K562 (cell line): Measurements from ENCODE around the gene SOCS7. TPM values are rescaled to one million over a fixed set of nuclear protein-coding genes. Genes with fewer than 3 reads are reported as not detected.

Experiments
- ATAC-seq: fragments of 200-7000 bp; cut with Tn5 transposase; 3 replicates; pipeline ENCODE4 v1.9.1; 2020; ENCODE audit warnings: moderate library complexity
- BruUV-seq: library from RNA; stranded (reverse); fragments of 400-500 nt; replicated peaks from 2 replicates; lab custom pipeline; 2021; lab: Mats Ljungman, UMichigan
- CTCF ChIA-PET: fragments of 300-600 bp; formaldehyde crosslinking; extraction: SDS; loops from one replicate; lab custom pipeline; 2021; ENCODE audit warnings: low intra/inter-chr PET ratio; lab: Yijun Ruan, JAX
- POLR2A ChIA-PET: fragments of 300-600, 350-650 bp; sonication (Branson Sonifier 250); formaldehyde crosslinking; extraction: SDS; loops from one replicate; lab custom pipeline; 2021; ENCODE audit warnings: antibody characterized with exemption, inconsistent platforms; lab: Yijun Ruan, JAX
- DNase-seq, 4 experiments: peaks; one replicate each; pipeline versions ENCODE4 v3.0.0 to v3.0.0-alpha.2; 2011 to 2018; ENCODE audit warnings: low spot score in 3 of 4, mixed read lengths in 3 of 4; ENCODE audit errors: extremely low read depth in 1 of 4
- FAIRE-seq: peaks from 2 replicates; lab custom pipeline; 2011; peaks lifted over from hg19 to GRCh38; lab: Jason Lieb, UNC
- H2AFZ ChIP-seq: 2 replicates; pipeline ENCODE4 v1.6.0; 2011; ENCODE audit warnings: low read depth, low read length, control low read depth, inconsistent platforms
- H3K27ac ChIP-seq: fragments of 200-600 bp; 3 replicates; pipeline ENCODE4 v1.8.0; 2011; ENCODE audit warnings: low read depth, mild to moderate bottlenecking, control low read depth, inconsistent platforms, low read length, moderate library complexity, mixed read lengths; ENCODE audit errors: extremely low read depth
- H3K27me3 ChIP-seq, 2 experiments: fragments of 300-600 bp in 1 of 2; 2 replicates in 1 of 2; 3 replicates in 1 of 2; pipeline versions ENCODE4 v1.6.0 to v1.8.0; 2011; ENCODE audit warnings: inconsistent platforms in 2 of 2, low read length in 2 of 2, mild to moderate bottlenecking in 1 of 2, mixed read lengths in 1 of 2, moderate library complexity in 1 of 2; ENCODE audit not compliant: control insufficient read depth in 2 of 2, insufficient read depth in 2 of 2
- H3K36me3 ChIP-seq: fragments of 300-600 bp; 3 replicates; pipeline ENCODE4 v1.8.0; 2011; ENCODE audit warnings: mild to moderate bottlenecking, low read length, inconsistent platforms; ENCODE audit not compliant: control insufficient read depth, insufficient read depth
- H3K4me1 ChIP-seq, 2 experiments: fragments of 200-600 bp in 1 of 2; replicated peaks in 1 of 2; 2 replicates in 1 of 2; 3 replicates in 1 of 2; pipeline versions ENCODE4 v1.5.1 to v1.8.0; 2011; ENCODE audit warnings: inconsistent platforms in 2 of 2, low read length in 2 of 2, mild to moderate bottlenecking in 1 of 2, mixed read lengths in 1 of 2, moderate library complexity in 1 of 2; ENCODE audit not compliant: control insufficient read depth in 2 of 2, insufficient read depth in 2 of 2
- H3K4me2 ChIP-seq: 2 replicates; pipeline ENCODE4 v1.6.1; 2011; ENCODE audit warnings: low read length, control low read depth, inconsistent platforms, mixed read lengths; ENCODE audit not compliant: insufficient read depth
- H3K4me3 ChIP-seq: fragments of 200-600 bp; sonication (generic), shearing (Covaris generic); 2 replicates; pipeline ENCODE4 v1.5.1; 2016; ENCODE audit warnings: control low read depth, inconsistent platforms
- H3K79me2 ChIP-seq: fragments of 200-600 bp; 3 replicates; pipeline ENCODE4 v1.8.0; 2011; ENCODE audit warnings: low read length, inconsistent platforms; ENCODE audit not compliant: control insufficient read depth, insufficient read depth
- H3K9ac ChIP-seq, 2 experiments: 2 replicates each; pipeline versions ENCODE4 v1.6.0 to v1.6.1; 2011; ENCODE audit warnings: low read depth in 2 of 2, low read length in 2 of 2, control low read depth in 1 of 2, inconsistent platforms in 1 of 2, mild to moderate bottlenecking in 1 of 2, mixed read lengths in 1 of 2; ENCODE audit not compliant: insufficient read depth in 1 of 2
- H3K9me1 ChIP-seq: one replicate; pipeline ENCODE4 v1.6.0; 2011; ENCODE audit warnings: inconsistent platforms, mild to moderate bottlenecking, low read length, moderate library complexity; ENCODE audit not compliant: control insufficient read depth, insufficient read depth
- H3K9me3 ChIP-seq: replicated peaks from 2 replicates; pipeline ENCODE4 v1.5.1; 2011; ENCODE audit warnings: low read depth, low read length, inconsistent platforms; ENCODE audit not compliant: control insufficient read depth, insufficient read depth
- H4K20me1 ChIP-seq: replicated peaks from 2 replicates; pipeline ENCODE4 v1.6.1; 2011; ENCODE audit warnings: low read length, inconsistent platforms, mixed read lengths; ENCODE audit not compliant: control insufficient read depth, insufficient read depth
- ARID4B ChIP-seq: sonication (generic); formaldehyde crosslinking; IDR thresholded peaks from 2 replicates; pipeline ENCODE4 v1.8.0; 2022; ENCODE audit warnings: mild to moderate bottlenecking, missing genetic modification reagents
- CHAMP1 ChIP-seq: fragments of 450-650 bp; IDR thresholded peaks from 2 replicates; pipeline ENCODE4 v1.6.1; 2016; ENCODE audit warnings: mild to moderate bottlenecking
- CTCFL ChIP-seq: IDR thresholded peaks from 2 replicates; pipeline ENCODE4 v1.6.1; 2011; ENCODE audit warnings: borderline replicate concordance, low read depth, mild to moderate bottlenecking, moderate library complexity, low read length; ENCODE audit not compliant: insufficient read depth, poor library complexity, severe bottlenecking
- KLF10 ChIP-seq: fragments of 250-450 bp; sonication (Bioruptor Pico); IDR thresholded peaks from 2 replicates; pipeline ENCODE4 v1.6.1; 2021; ENCODE audit warnings: matching md5 sums
- PCBP1 ChIP-seq: fragments of 200-400 bp; formaldehyde crosslinking; IDR thresholded peaks from 2 replicates; pipeline ENCODE4 v1.6.1; 2018; ENCODE audit warnings: mild to moderate bottlenecking, low read depth, low read length; ENCODE audit not compliant: poor library complexity, severe bottlenecking
- ZNF316 ChIP-seq: fragments of 450-650 bp; IDR thresholded peaks from 2 replicates; pipeline ENCODE4 v1.6.1; 2016
- WGBS: fragments of 100-300 bp; shearing (Covaris generic); methylation state at CpG from one replicate; pipeline ENCODE4 v1.1.6; 2016; ENCODE audit warnings: low coverage, mixed read lengths; ENCODE audit not compliant: insufficient coverage; ENCODE audit errors: missing lambda C conversion rate; 5-methylcytosine and 5-hydroxymethylcytosine counted together
- in situ Hi-C: fragments of 300-500 bp; cut with MboI; formaldehyde crosslinking; loops from 4 replicates; pipeline ENCODE4 v1.15.0; 2018; ENCODE audit warnings: inconsistent platforms, mixed read lengths
- intact Hi-C: fragments of 100-400 bp; cut with micrococcal nuclease; formaldehyde crosslinking; loops from 2 replicates; pipeline ENCODE4 v1.14.2; 2022
- polyA plus RNA-seq, 8 experiments: library from polyadenylated mRNA; depleted of rRNA in 4 of 8; stranded (reverse) in 5 of 8; unstranded in 3 of 8; fragments of >200 nt; fragmentation: Nextera tagmentation in 2 of 8; fragmentation: Illumina TruSeq in 1 of 8; extraction: Ambion mirVana in 2 of 8; extraction: Trizol in 1 of 8; gene quantifications; 2 replicates each; pipeline versions ENCODE4 v1.2.1 to v1.2.3, GENCODE V29; 2011 to 2014; ENCODE audit warnings: inconsistent platforms in 1 of 8, missing spikeins in 1 of 8
- total RNA-seq, 7 experiments: library from RNA; depleted of rRNA in 6 of 7; stranded (reverse); fragments of >200 nt in 6 of 7; fragmentation: Illumina TruSeq in 2 of 7; extraction: Trizol in 2 of 7; gene quantifications; 2 replicates each; pipeline versions ENCODE4 v1.2.1 to v1.2.3, GENCODE V29; 2011 to 2021; ENCODE audit warnings: low replicate concordance in 1 of 7
- TF ChIP-seq, protein P1 (sequence below): fragments of 450-650 bp; IDR thresholded peaks from 2 replicates; pipeline ENCODE4 v1.6.1; 2016

Gene SOCS7
- total and polyA plus RNA-seq, 9 of the 15 experiments (the other 6 are each of a cell fraction or from before 2014, with no cell fraction given) = 0.94 to 14.5 (median 8.2) TPM

- Histone ChIP-seq H3K79me2 (no peaks in the 10 kb centered on the region), H2AFZ (no peak overlapping the region), H3K36me3 (peaks cover 23% of the 10 kb centered on the region; the same call in 2 of the 3 replicates), H3K4me3 (no peak overlapping the region), H3K9me3 (no peaks in the 10 kb centered on the region), H4K20me1 (0 out of 2 replicates have a peak, but pooled peaks cover 3% of the 10 kb centered on the region), H3K27ac (no peak overlapping the region), H3K9ac (no peak overlapping the region), H3K9me1 (peaks cover 5% of the 10 kb centered on the region), H3K4me2 (no peak overlapping the region), H3K27me3 (no peaks in the 10 kb centered on the region), H3K4me1 (no peaks in the 10 kb centered on the region; a peak in 2 of 5 replicates)
- in situ Hi-C loops (no loop called here), intact Hi-C loops (no loop called here)
- BruUV-seq = no TSS peak
- no peak for DNase-seq
- POLR2A ChIA-PET = interaction anchor here (0.6 to 0.9 kb wide), 5 partner anchors 11 to 874 kb away, joined by 3 to 4 read pairs (median 3); no protein-coding TSS in a partner anchor
- FAIRE-seq = no peak
- CTCF ChIA-PET = no interaction called here
- WGBS = 51% methylated on average over 3 of the region's 4 CpGs
- ATAC-seq = peak; percentile 69
- TF ChIP-seq ZNF316 (no peak), PCBP1 (no peak), CTCFL (no peak), CHAMP1 (no peak), KLF10 (CRISPR knock-in tag) (no peak), ARID4B (no peak)
- TF ChIP-seq, protein P1, sequence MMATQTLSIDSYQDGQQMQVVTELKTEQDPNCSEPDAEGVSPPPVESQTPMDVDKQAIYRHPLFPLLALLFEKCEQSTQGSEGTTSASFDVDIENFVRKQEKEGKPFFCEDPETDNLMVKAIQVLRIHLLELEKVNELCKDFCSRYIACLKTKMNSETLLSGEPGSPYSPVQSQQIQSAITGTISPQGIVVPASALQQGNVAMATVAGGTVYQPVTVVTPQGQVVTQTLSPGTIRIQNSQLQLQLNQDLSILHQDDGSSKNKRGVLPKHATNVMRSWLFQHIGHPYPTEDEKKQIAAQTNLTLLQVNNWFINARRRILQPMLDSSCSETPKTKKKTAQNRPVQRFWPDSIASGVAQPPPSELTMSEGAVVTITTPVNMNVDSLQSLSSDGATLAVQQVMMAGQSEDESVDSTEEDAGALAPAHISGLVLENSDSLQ = peak; percentile 53
Observed at GRCh38 chr17:38403491-38403890, 51.8 kb downstream of the SOCS7 start.
